Ishikawa (cell line): Measurements from ENCODE around the gene ATXN7.

ENCODE experiments used
- CEBPB ChIP-seq: IDR thresholded peaks from 2 replicates; pipeline ENCODE4 v1.6.1; 2012
- EGR1 ChIP-seq: IDR thresholded peaks from 2 replicates; pipeline ENCODE4 v1.6.1; 2012
- EP300 ChIP-seq: IDR thresholded peaks from 2 replicates; pipeline ENCODE4 v1.6.1; 2012; ENCODE audit warnings: borderline replicate concordance
- MAX ChIP-seq: IDR thresholded peaks from 2 replicates; pipeline ENCODE4 v1.6.1; 2012
- NFIC ChIP-seq: IDR thresholded peaks from 2 replicates; pipeline ENCODE4 v1.6.1; 2012
- RAD21 ChIP-seq: IDR thresholded peaks from 2 replicates; pipeline ENCODE4 v1.6.1; 2012; ENCODE audit warnings: low read depth
- REST ChIP-seq: IDR thresholded peaks from 2 replicates; pipeline ENCODE4 v1.6.1; 2012; ENCODE audit warnings: low read depth, mild to moderate bottlenecking
- TAF1 ChIP-seq: IDR thresholded peaks from 2 replicates; pipeline ENCODE4 v1.6.1; 2012; ENCODE audit warnings: low read depth, mild to moderate bottlenecking
- TCF12 ChIP-seq: IDR thresholded peaks from 2 replicates; pipeline ENCODE4 v1.6.1; 2012; ENCODE audit warnings: low read depth
- USF1 ChIP-seq: IDR thresholded peaks from 2 replicates; pipeline ENCODE4 v1.6.1; 2012
- YY1 ChIP-seq: IDR thresholded peaks from 2 replicates; pipeline ENCODE4 v1.6.1; 2012; ENCODE audit warnings: low read depth

GRCh38 chr3:64029287-64029686 is 165.6 kb downstream of the ATXN7 start:
- TF ChIP-seq YY1: no peak
- TF ChIP-seq MAX: no peak
- no peak for TF ChIP-seq RAD21
- TF ChIP-seq USF1: no peak
- TF ChIP-seq TAF1: no peak
- TF ChIP-seq NFIC: no peak
- no peak for TF ChIP-seq TCF12
- no peak for TF ChIP-seq EGR1
- no peak for TF ChIP-seq EP300
- no peak for TF ChIP-seq REST
- no peak for TF ChIP-seq CEBPB
